Gastroesophageal sphincter (tissue), 4 donors: ENCODE results near the gene GPR37L1. TPM values are rescaled to one million over a fixed set of nuclear protein-coding genes. Genes with fewer than 3 reads are reported as not detected.
A peak's percentile ranks its signal among the peaks of the same experiment; 100 is the strongest.

Experiments
- ATAC-seq: fragments of 150-250 bp; one replicate; pipeline ENCODE4 v1.9.1; 2016; ENCODE audit warnings: mild to moderate bottlenecking, moderate library complexity
- H3K27ac ChIP-seq, 4 donors: fragments of 200-600 bp; sonication (generic) in 3 of 4; 1 replicate in 3 of 4; 2 replicates in 1 of 4; pipeline ENCODE4 v1.5.1; 2016 to 2019
- H3K27me3 ChIP-seq: fragments of 200-600 bp; sonication (generic); one replicate; pipeline ENCODE4 v1.5.1; 2019
- H3K36me3 ChIP-seq, 2 donors: fragments of 200-600 bp; sonication (generic); one replicate each; pipeline ENCODE4 v1.5.1; 2019; ENCODE audit warnings: control low read depth in 1 of 2
- H3K4me1 ChIP-seq, 3 donors: fragments of 200-600 bp; sonication (generic); 1 replicate in 2 of 3; 2 replicates in 1 of 3; pipeline ENCODE4 v1.5.1; 2016 to 2019; ENCODE audit warnings: control low read depth in 2 of 3
- H3K4me3 ChIP-seq, 2 donors: fragments of 200-600 bp; sonication (generic); one replicate each; pipeline ENCODE4 v1.5.1; 2019; ENCODE audit warnings: mild to moderate bottlenecking in 1 of 2, moderate library complexity in 1 of 2
- H3K9me3 ChIP-seq, 3 donors: fragments of 200-600 bp; sonication (generic); one replicate each; pipeline ENCODE4 v1.5.1; 2017 to 2019; ENCODE audit warnings: control low read depth in 2 of 3
- EP300 ChIP-seq: sonication (generic); formaldehyde crosslinking; IDR thresholded peaks from one replicate; pipeline ENCODE4 v1.6.1; 2017; ENCODE audit warnings: antibody characterized with exemption, mild to moderate bottlenecking
- POLR2A ChIP-seq, 2 donors: fragments of 450-650 bp; IDR thresholded peaks; one replicate each; pipeline ENCODE4 v1.6.1; 2017; ENCODE audit warnings: antibody characterized with exemption in 2 of 2, mild to moderate bottlenecking in 2 of 2, moderate library complexity in 1 of 2
- POLR2AphosphoS5 ChIP-seq: sonication (generic); formaldehyde crosslinking; IDR thresholded peaks from one replicate; pipeline ENCODE4 v1.6.1; 2017; ENCODE audit warnings: antibody characterized with exemption
- WGBS, 2 donors: methylation state at CpG; one replicate each; pipeline ENCODE4 v1.1.5; 2018; ENCODE audit warnings: low coverage in 1 of 2; 5-methylcytosine and 5-hydroxymethylcytosine counted together
- total RNA-seq, 4 donors: library from RNA; depleted of rRNA; stranded (reverse); fragments of >200 nt; gene quantifications; one replicate each; pipeline ENCODE4 v1.1.0, GENCODE V29; 2016
- TF ChIP-seq, protein P1 (sequence below), 4 experiments: fragments of 200-600 bp in 2 of 4; fragments of 450-650 bp in 2 of 4; sonication (generic) in 1 of 4; IDR thresholded peaks; one replicate each; pipeline ENCODE4 v1.5.1; 2017 to 2019; ENCODE audit warnings: antibody characterized with exemption in 4 of 4, mild to moderate bottlenecking in 2 of 4, moderate library complexity in 2 of 4

Gene GPR37L1
- total RNA-seq, 4 donors from 2014 or later, result 0.16 to 0.39 (median 0.27) TPM

- H3K27ac ChIP-seq, result peak overlapping the region in 1 of 4 donors; percentile 54
- H3K36me3 ChIP-seq, result no peaks in the 10 kb centered on the region
- no peaks in the 10 kb centered on the region for H3K9me3 ChIP-seq
- no peak for ATAC-seq
- H3K4me1 ChIP-seq, result peaks cover 0 to 5% (median 0%) of the 10 kb centered on the region in 3 donors
- WGBS, 2 donors, result 70 to 72% methylated on average over 2 to 6 of the region's 15 CpGs
- no peak overlapping the region for H3K4me3 ChIP-seq
- TF ChIP-seq POLR2AphosphoS5 (no peak), POLR2A (IDR thresholded peaks at IDR 0.05) (no peak), EP300 (no peak)
- TF ChIP-seq, protein P1, sequence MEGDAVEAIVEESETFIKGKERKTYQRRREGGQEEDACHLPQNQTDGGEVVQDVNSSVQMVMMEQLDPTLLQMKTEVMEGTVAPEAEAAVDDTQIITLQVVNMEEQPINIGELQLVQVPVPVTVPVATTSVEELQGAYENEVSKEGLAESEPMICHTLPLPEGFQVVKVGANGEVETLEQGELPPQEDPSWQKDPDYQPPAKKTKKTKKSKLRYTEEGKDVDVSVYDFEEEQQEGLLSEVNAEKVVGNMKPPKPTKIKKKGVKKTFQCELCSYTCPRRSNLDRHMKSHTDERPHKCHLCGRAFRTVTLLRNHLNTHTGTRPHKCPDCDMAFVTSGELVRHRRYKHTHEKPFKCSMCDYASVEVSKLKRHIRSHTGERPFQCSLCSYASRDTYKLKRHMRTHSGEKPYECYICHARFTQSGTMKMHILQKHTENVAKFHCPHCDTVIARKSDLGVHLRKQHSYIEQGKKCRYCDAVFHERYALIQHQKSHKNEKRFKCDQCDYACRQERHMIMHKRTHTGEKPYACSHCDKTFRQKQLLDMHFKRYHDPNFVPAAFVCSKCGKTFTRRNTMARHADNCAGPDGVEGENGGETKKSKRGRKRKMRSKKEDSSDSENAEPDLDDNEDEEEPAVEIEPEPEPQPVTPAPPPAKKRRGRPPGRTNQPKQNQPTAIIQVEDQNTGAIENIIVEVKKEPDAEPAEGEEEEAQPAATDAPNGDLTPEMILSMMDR (IDR thresholded peaks at IDR 0.05), result no peak
- peaks cover under 1% of the 10 kb centered on the region for H3K27me3 ChIP-seq
Measured at GRCh38 chr1:202162418-202163280, 39.9 kb downstream of the GPR37L1 start.

DNA sequence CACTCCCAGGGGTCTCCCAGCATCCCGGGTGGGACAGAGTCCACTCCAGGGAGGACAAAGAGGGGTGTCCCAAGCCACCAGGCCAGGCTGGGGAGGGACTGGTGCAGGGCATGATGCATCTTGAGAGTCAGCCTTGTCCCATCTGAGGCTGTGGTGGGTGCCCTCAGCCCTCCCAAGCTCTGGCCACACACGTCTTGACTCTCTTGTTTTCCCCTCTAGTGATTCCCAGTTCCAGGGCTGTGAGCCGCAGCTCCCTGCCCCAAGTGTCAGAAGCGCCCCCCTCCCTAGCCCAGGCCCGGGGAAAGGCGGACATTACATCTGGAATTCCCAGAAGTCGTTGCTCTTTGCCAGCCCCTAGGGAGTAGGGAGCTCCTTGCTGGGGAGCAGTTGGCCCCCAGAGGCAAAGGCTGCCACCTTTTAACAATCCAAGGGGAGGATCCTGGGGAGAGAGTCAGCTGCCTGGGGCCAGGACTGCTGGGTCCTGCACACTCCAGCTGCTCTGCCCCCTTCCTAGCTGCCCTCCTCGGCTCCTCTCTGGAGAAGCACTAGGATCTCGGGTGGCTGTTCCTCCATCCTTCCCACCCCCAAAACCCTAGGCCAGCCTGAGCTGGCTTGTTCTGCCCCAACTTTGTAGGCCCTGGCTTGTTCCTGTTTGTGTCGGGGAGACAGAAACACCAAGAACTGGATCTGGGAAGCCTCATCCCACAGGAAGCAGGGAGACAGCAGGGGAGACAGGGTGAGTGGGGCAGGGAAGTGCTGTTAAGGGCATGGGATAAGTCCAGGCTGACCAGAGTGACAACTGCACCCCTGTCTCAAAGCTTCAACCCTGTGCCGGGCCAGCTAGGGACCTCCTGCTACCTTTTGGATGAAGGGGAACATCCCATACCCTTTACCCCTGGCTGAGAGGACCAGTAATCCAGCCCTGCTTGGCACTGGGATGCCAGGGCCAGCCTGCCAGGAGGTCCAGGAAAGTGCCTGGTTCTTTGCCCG lies 40.9 kb downstream of the GPR37L1 start:
- WGBS, 2 donors, result 80 to 100% methylated on average over 1 to 2 of the region's 12 CpGs
- Histone ChIP-seq H3K36me3 (no peaks in the 10 kb centered on the region), H3K27me3 (peaks cover 7% of the 10 kb centered on the region), H3K27ac (no peak overlapping the region), H3K4me1 (peaks cover 0 to 8% (median 5%) of the 10 kb centered on the region in 3 donors), H3K4me3 (no peak overlapping the region), H3K9me3 (no peaks in the 10 kb centered on the region)
- TF ChIP-seq EP300 (no peak), POLR2AphosphoS5 (no peak), POLR2A (IDR thresholded peaks at IDR 0.05) (no peak)
- TF ChIP-seq, protein P1 (IDR thresholded peaks at IDR 0.05), result no peak
- no peak for ATAC-seq

DNA sequence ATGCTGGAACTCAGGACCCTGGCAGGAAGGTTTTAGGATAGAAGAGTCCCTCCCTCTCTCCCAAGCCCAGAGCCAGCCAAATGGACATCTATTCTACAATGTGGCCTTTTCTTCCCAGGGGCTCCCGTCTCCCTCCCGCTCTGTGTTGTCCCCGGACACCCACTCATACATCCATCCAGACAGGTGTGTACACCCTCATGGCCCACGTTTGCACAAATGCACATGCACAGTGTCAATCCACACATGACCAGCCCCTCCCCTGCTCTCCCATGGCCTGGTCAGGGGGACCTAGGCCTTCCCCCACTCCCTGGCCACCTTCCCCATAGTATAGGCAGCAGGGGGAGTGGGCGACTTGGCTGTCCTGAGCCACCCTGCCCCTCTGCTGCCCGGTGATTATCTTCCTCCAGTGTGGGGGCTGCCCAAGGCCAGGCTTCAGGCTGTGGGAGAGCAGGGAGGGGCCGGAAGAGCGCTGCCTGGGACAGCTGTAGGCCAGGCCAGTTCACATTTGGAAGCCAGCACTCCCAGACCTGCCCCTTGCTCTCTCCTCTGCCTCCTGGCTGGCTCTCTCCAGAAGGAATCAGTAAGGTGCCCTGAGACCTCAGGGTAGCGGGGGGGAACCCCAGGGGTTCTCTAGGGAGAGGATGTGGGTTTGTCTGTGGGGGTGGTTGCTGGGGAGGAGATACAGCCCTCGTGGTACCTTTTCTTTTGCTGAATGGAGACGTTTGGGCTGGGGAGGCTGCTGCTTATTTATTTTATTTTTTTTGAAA lies 41.7 kb downstream of the GPR37L1 start:
- Histone ChIP-seq H3K4me3 (no peak overlapping the region), H3K4me1 (peaks cover 0 to 8% (median 5%) of the 10 kb centered on the region in 3 donors), H3K36me3 (no peaks in the 10 kb centered on the region), H3K27me3 (peaks cover 7% of the 10 kb centered on the region), H3K27ac (no peak overlapping the region), H3K9me3 (no peaks in the 10 kb centered on the region)
- TF ChIP-seq EP300, result no peak
- no peak for TF ChIP-seq POLR2AphosphoS5
- TF ChIP-seq, protein P1 (IDR thresholded peaks at IDR 0.05), result no peak
- TF ChIP-seq POLR2A (IDR thresholded peaks at IDR 0.05), result no peak
- ATAC-seq, result no peak
- WGBS, 2 donors, result 83% methylated on average over 2 of the region's 11 CpGs; no CpG with 5 or more reads in 1 of the 2 donors

- Histone ChIP-seq H3K9me3 (no peaks in the 10 kb centered on the region), H3K27ac (no peak overlapping the region), H3K4me3 (no peak overlapping the region), H3K27me3 (peaks cover 7% of the 10 kb centered on the region), H3K4me1 (peaks cover 0 to 8% (median 5%) of the 10 kb centered on the region in 3 donors), H3K36me3 (no peaks in the 10 kb centered on the region)
- 90% methylated on average over 4 of the region's 20 CpGs; no CpG with 5 or more reads in 1 of the 2 donors for WGBS, 2 donors
- no peak for ATAC-seq
- TF ChIP-seq EP300 (no peak), POLR2A (IDR thresholded peaks at IDR 0.05) (no peak), POLR2AphosphoS5 (no peak)
- TF ChIP-seq, protein P1 (IDR thresholded peaks at IDR 0.05), result no peak
Measured at GRCh38 chr1:202165267-202165941, 42.7 kb downstream of the GPR37L1 start.
